H1 (cell line): ENCODE measurements around the gene ARHGEF16. TPM values are rescaled to one million over a fixed set of nuclear protein-coding genes. Genes with fewer than 3 reads are reported as not detected.

ENCODE experiments used
- EP300 ChIP-seq, 2 experiments: IDR thresholded peaks; 1 replicate in 1 of 2; 2 replicates in 1 of 2; pipeline ENCODE4 v1.6.1; 2011 to 2012; ENCODE audit warnings: low read depth in 2 of 2, low read length in 2 of 2, mild to moderate bottlenecking in 2 of 2, borderline replicate concordance in 1 of 2, inconsistent platforms in 1 of 2, moderate library complexity in 1 of 2
- EZH2 ChIP-seq: fragments of 200-600 bp; sonication (generic); IDR thresholded peaks from 2 replicates; pipeline ENCODE4 v1.7.1; 2012; ENCODE audit warnings: low read depth, mild to moderate bottlenecking, moderate library complexity, low read length, inconsistent platforms; ENCODE audit not compliant: severe bottlenecking
- GABPA ChIP-seq: IDR thresholded peaks from 2 replicates; pipeline ENCODE4 v1.6.1; 2011; ENCODE audit warnings: mild to moderate bottlenecking, low read length, moderate library complexity, borderline replicate concordance; ENCODE audit not compliant: insufficient read depth
- MAX ChIP-seq: IDR thresholded peaks from 2 replicates; pipeline ENCODE4 v1.6.1; 2012; ENCODE audit warnings: inconsistent platforms
- polyA plus RNA-seq, 7 experiments: library from polyadenylated mRNA; depleted of rRNA in 3 of 7; stranded (reverse) in 5 of 7; unstranded in 2 of 7; fragments of >200 nt in 5 of 7; fragments of 200-250 nt in 2 of 7; gene quantifications; 1 replicate in 5 of 7; 2 replicates in 1 of 7; 4 replicates in 1 of 7; pipeline versions ENCODE4 v1.2.1 to v1.2.3, GENCODE V29; 2011 to 2013; ENCODE audit warnings: missing spikeins in 2 of 7, mixed read lengths in 2 of 7
- total RNA-seq: library from RNA; stranded (reverse); fragmentation: NEBNext Ultra II Directional; extraction: Animal tissue kit (Norgen Biotek cat#: 25700); gene quantifications from 2 replicates; pipeline ENCODE4 v1.2.1, GENCODE V29; 2021
- TF ChIP-seq, protein P1 (sequence below): IDR thresholded peaks from 2 replicates; pipeline ENCODE4 v1.6.1; 2012; ENCODE audit warnings: low read length, inconsistent platforms

ARHGEF16 gene
- total and polyA plus RNA-seq, 2 of the 8 experiments (the other 6 are each of a cell fraction or from before 2014, with no cell fraction given), result 18.3 to 20.7 TPM

DNA sequence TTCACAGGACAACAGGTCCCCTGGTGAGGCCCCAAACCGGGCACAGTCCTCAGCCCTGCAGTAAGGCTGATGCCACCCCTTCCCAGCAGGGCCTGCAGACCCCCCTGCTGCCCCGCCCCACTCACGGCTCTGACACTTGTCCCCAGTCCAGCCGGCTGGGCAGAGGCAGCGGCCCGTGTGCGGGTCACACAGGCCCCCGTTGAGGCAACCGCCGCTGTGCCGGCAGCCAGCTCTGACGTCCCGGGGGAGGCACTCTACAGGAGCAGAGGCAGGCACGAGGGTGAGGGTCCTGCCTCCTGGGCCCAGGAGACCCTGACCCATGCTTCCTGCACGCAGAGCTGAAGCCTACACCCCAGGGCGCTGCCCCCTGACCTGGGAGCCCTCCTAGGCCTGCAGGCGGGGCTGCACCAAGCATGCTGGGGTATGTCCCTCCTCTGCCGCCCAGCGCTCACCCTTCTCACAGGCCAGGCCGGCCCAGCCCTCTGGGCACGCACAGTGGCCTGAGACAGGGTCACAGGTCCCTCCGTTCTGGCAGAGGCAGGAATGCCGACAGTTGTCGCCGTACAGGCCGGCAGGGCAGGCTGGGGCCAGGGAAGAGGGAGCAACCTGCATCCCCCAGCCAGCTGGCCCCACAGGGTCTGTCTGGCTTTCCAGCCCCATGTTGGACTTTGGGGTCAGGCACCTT, 43.9 kb downstream of the ARHGEF16 start (continued):
- no peak for TF ChIP-seq EZH2
- TF ChIP-seq EP300 (IDR thresholded peaks at IDR 0.05; ENCODE audit: borderline replicate concordance in 1 of 2, low read depth in 2 of 2, low read length in 2 of 2), result no peak
- no peak for TF ChIP-seq MAX
- TF ChIP-seq GABPA, result no peak
- TF ChIP-seq, protein P1, sequence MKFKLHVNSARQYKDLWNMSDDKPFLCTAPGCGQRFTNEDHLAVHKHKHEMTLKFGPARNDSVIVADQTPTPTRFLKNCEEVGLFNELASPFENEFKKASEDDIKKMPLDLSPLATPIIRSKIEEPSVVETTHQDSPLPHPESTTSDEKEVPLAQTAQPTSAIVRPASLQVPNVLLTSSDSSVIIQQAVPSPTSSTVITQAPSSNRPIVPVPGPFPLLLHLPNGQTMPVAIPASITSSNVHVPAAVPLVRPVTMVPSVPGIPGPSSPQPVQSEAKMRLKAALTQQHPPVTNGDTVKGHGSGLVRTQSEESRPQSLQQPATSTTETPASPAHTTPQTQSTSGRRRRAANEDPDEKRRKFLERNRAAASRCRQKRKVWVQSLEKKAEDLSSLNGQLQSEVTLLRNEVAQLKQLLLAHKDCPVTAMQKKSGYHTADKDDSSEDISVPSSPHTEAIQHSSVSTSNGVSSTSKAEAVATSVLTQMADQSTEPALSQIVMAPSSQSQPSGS, result no peak
